Gastroesophageal sphincter (tissue), 3 donors: ENCODE results near the gene TEX48.

Source experiments
- POLR2AphosphoS5 ChIP-seq: sonication (generic); formaldehyde crosslinking; IDR thresholded peaks from one replicate; pipeline ENCODE4 v1.6.1; 2017; ENCODE audit warnings: antibody characterized with exemption
- TF ChIP-seq, protein P1 (sequence below), 4 experiments: fragments of 200-600 bp in 2 of 4; fragments of 450-650 bp in 2 of 4; sonication (generic) in 1 of 4; IDR thresholded peaks; one replicate each; pipeline ENCODE4 v1.5.1; 2017 to 2019; ENCODE audit warnings: antibody characterized with exemption in 4 of 4, mild to moderate bottlenecking in 2 of 4, moderate library complexity in 2 of 4

DNA sequence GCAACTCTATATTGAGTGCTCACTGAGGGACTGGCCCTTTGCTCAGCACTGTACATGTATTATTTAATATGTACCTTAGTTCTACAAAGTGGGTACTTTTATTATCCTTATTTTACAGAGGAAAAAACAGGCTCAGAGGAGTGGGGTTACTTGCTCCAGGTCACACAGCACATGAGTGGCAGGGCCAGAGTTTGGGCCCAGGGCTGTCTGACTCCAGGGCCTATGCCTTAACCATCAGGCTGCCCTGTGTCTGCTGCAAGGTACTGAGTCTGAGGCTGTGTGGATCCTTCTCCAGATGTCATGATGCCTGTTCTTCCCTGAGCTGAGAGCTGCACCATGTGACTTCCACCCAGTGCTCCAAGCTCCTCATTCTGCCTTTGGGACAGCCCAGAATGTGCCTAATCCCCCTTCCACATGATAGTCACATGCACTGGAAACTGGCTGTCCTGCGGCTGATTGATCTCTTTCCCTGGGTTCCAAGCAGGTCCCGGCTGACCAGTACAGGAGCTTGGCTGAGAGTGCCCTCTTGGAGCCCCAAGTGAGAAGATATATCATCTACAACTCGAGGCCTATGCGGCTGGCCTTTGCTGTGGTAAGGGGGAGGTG lies 55.5 kb downstream of the TEX48 start:
- TF ChIP-seq, protein P1, sequence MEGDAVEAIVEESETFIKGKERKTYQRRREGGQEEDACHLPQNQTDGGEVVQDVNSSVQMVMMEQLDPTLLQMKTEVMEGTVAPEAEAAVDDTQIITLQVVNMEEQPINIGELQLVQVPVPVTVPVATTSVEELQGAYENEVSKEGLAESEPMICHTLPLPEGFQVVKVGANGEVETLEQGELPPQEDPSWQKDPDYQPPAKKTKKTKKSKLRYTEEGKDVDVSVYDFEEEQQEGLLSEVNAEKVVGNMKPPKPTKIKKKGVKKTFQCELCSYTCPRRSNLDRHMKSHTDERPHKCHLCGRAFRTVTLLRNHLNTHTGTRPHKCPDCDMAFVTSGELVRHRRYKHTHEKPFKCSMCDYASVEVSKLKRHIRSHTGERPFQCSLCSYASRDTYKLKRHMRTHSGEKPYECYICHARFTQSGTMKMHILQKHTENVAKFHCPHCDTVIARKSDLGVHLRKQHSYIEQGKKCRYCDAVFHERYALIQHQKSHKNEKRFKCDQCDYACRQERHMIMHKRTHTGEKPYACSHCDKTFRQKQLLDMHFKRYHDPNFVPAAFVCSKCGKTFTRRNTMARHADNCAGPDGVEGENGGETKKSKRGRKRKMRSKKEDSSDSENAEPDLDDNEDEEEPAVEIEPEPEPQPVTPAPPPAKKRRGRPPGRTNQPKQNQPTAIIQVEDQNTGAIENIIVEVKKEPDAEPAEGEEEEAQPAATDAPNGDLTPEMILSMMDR (IDR thresholded peaks at IDR 0.05), result no peak
- no peak for TF ChIP-seq POLR2AphosphoS5
